ENCODE results near the gene UBE2K. TPM values are rescaled to one million over a fixed set of nuclear protein-coding genes. Genes with fewer than 3 reads are reported as not detected.
"Not testable (repeated sequence)": the region's sequence is repeated elsewhere in the genome, so short reads cannot be mapped to it uniquely, and the experiment has no call there.

UBE2K gene
- total and polyA plus RNA-seq, 2 of the 13 experiments (the other 11 are each of a cell fraction or from before 2014, with no cell fraction given), result 36.2 to 81.0 TPM

- CTCF ChIA-PET (ENCODE audit: low intra/inter-chr PET ratio, low total read pairs), result no interaction called here
- ATAC-seq (no peak), DNase-seq (ENCODE audit: low spot score) (no peak), FAIRE-seq (no peak)
- no peak overlapping the region for H2AFZ ChIP-seq (ENCODE audit: low read length)
- TF ChIP-seq KLF15 (CRISPR knock-in tag; IDR thresholded peaks at IDR 0.05; ENCODE audit: borderline replicate concordance) (no peak), RELA (CRISPR knock-in tag; IDR thresholded peaks at IDR 0.05) (no peak), ATF7 (IDR thresholded peaks at IDR 0.05) (peak; percentile 78), ATF7 (CRISPR knock-in tag; IDR thresholded peaks at IDR 0.05) (no peak), HOXA3 (CRISPR knock-in tag; IDR thresholded peaks at IDR 0.05) (no peak), ZNF510 (CRISPR knock-in tag; IDR thresholded peaks at IDR 0.05; ENCODE audit: low read depth) (no peak), PTBP1 (IDR thresholded peaks at IDR 0.05; ENCODE audit: low read depth, low read length, poor library complexity, severe bottlenecking) (no peak), PRPF4 (IDR thresholded peaks at IDR 0.05; ENCODE audit: low read depth, low read length, poor library complexity, severe bottlenecking) (no peak), ZNF766 (CRISPR knock-in tag; IDR thresholded peaks at IDR 0.05; ENCODE audit: borderline replicate concordance) (no peak)
- no peaks in the 10 kb centered on the region for H3K4me1 ChIP-seq (ENCODE audit: insufficient read depth, low read length)
- H3K79me2 ChIP-seq (ENCODE audit: insufficient read depth, low read length), result peaks cover 92% of the 10 kb centered on the region
- peaks cover 33% of the 10 kb centered on the region for H4K20me1 ChIP-seq (ENCODE audit: insufficient read depth, low read length)
- no peaks in the 10 kb centered on the region for H3K9me3 ChIP-seq (ENCODE audit: low read length)
- in situ Hi-C loops (cut with HindIII; ENCODE audit: extremely low pct_ligation_motif_present, low pct_unique_long_range_greater_than_20kb), result no loop called here
- H3K36me3 ChIP-seq (replicated peaks in 1 of 2; ENCODE audit: control insufficient read depth in 1 of 2, insufficient read depth in 2 of 2, low read length in 2 of 2), result peaks cover 2 to 11% of the 10 kb centered on the region in 2 experiments; a peak in 3 of 5 replicates
- H3K9ac ChIP-seq (ENCODE audit: insufficient read depth, low read depth, low read length), result no peak overlapping the region
- H3K27ac ChIP-seq (ENCODE audit: extremely low read length, insufficient read depth, low read length), result no peak overlapping the region
- no peak overlapping the region for H3K4me3 ChIP-seq (replicated peaks in 1 of 3; ENCODE audit: insufficient read depth in 1 of 3, low read depth in 2 of 3, low read length in 3 of 3)
- no peak overlapping the region for H3K4me2 ChIP-seq (ENCODE audit: low read depth, low read length)
- H3K27me3 ChIP-seq (ENCODE audit: control insufficient read depth in 1 of 2, insufficient read depth in 2 of 2, low read length in 2 of 2), result no peaks in the 10 kb centered on the region
- BruUV-seq (replicated peaks), result no TSS peak
- intact Hi-C loops (cut with micrococcal nuclease; ENCODE audit: unreplicated experiment), result no loop called here
- POLR2A ChIA-PET, result no interaction called here
Measured at GRCh38 chr4:39719804-39720580, 22.1 kb downstream of the UBE2K start.

GRCh38 chr4:39721273-39721672 is 23.3 kb downstream of the UBE2K start:
- H3K27me3 ChIP-seq (ENCODE audit: control insufficient read depth in 1 of 2, insufficient read depth in 2 of 2, low read length in 2 of 2); H3K4me1 ChIP-seq (ENCODE audit: insufficient read depth, low read length); H3K9me3 ChIP-seq (ENCODE audit: low read length); H3K4me3 ChIP-seq (replicated peaks in 1 of 3; ENCODE audit: insufficient read depth in 1 of 3, low read depth in 2 of 3, low read length in 3 of 3); FAIRE-seq; DNase-seq (ENCODE audit: low spot score); H3K27ac ChIP-seq (ENCODE audit: extremely low read length, insufficient read depth, low read length); ATAC-seq; in situ Hi-C loops (cut with HindIII; ENCODE audit: extremely low pct_ligation_motif_present, low pct_unique_long_range_greater_than_20kb); BruUV-seq (replicated peaks); H2AFZ ChIP-seq (ENCODE audit: low read length); intact Hi-C loops (cut with micrococcal nuclease; ENCODE audit: unreplicated experiment); H3K4me2 ChIP-seq (ENCODE audit: low read depth, low read length); POLR2A ChIA-PET; H3K36me3 ChIP-seq (replicated peaks in 1 of 2; ENCODE audit: control insufficient read depth in 1 of 2, insufficient read depth in 2 of 2, low read length in 2 of 2); H3K9ac ChIP-seq (ENCODE audit: insufficient read depth, low read depth, low read length): not testable (repeated sequence)
- Histone ChIP-seq H4K20me1 (ENCODE audit: insufficient read depth, low read length) (peaks cover 31% of the 10 kb centered on the region), H3K79me2 (ENCODE audit: insufficient read depth, low read length) (peaks cover 93% of the 10 kb centered on the region)
- CTCF ChIA-PET (ENCODE audit: low intra/inter-chr PET ratio, low total read pairs), result interaction anchor here (0.6 kb wide), 1 partner anchor 76 kb away, joined by 4 read pairs; no protein-coding TSS in a partner anchor
- 94% methylated on average over 6 of the region's 6 CpGs for WGBS (ENCODE audit: low lambda C conversion rate)

Data from HepG2 (cell line).